NCI-H446 (cell line): ENCODE results near the gene POLE.

Experiments
- DNase-seq, 2 experiments: peaks; one replicate each; lab custom pipeline; 2025; lab: John Stamatoyannopoulos, UW

The POLE gene

GRCh38 chr12:132687211-132688164 is at the start of gene POLE, which contains the start of gene PXMP2:
Gene POLE (minus strand): TSS chr12:132687342. CDS start chr12:132687315, 27 bp downstream.
Gene PXMP2 (plus strand): TSS chr12:132687587. CDS start chr12:132687671, 84 bp downstream.
- peak; percentile 87 to 98 for DNase-seq

GRCh38 chr12:132736913-132737312 is 49.8 kb upstream of the POLE start:
- DNase-seq: no peak

GRCh38 chr12:132736378-132736777 is 49.2 kb upstream of the POLE start:
- DNase-seq: no peak

GRCh38 chr12:132735496-132735895 is 48.4 kb upstream of the POLE start:
- DNase-seq: no peak

GRCh38 chr12:132734206-132734605 is 47.1 kb upstream of the POLE start:
- DNase-seq: no peak

- DNase-seq: no peak
Measured at GRCh38 chr12:132731574-132731973, 44.4 kb upstream of the POLE start.

- no peak for DNase-seq
Measured at GRCh38 chr12:132730353-132730752, 43.2 kb upstream of the POLE start.

GRCh38 chr12:132729541-132730320 is 42.6 kb upstream of the POLE start:
- DNase-seq: peak in 1 of 2 experiments; percentile 32

- no peak for DNase-seq
Measured at GRCh38 chr12:132728502-132728901, 41.4 kb upstream of the POLE start.

GRCh38 chr12:132727091-132727794 is 40.1 kb upstream of the POLE start:
- no peak for DNase-seq

- no peak for DNase-seq
Measured at GRCh38 chr12:132726386-132726785, 39.2 kb upstream of the POLE start.

GRCh38 chr12:132724506-132725241 is 37.5 kb upstream of the POLE start:
- no peak for DNase-seq

GRCh38 chr12:132723764-132724140 is 36.6 kb upstream of the POLE start:
- DNase-seq: no peak

- DNase-seq: no peak
Measured at GRCh38 chr12:132723015-132723763, 36.0 kb upstream of the POLE start.

- DNase-seq: no peak
Measured at GRCh38 chr12:132720606-132721345, 33.6 kb upstream of the POLE start.

GRCh38 chr12:132719954-132720324 is 32.8 kb upstream of the POLE start:
- no peak for DNase-seq

GRCh38 chr12:132719141-132719953 is 32.2 kb upstream of the POLE start:
- DNase-seq: no peak

- DNase-seq: no peak
Measured at GRCh38 chr12:132718644-132719043, 31.5 kb upstream of the POLE start.
